GM19239 (cell line): Measurements from ENCODE around the gene CFDP1.
"Not testable (repeated sequence)": the region's sequence is repeated elsewhere in the genome, so short reads cannot be mapped to it uniquely, and the experiment has no call there.

ENCODE experiments used
- DNase-seq: peaks from one replicate; pipeline ENCODE4 v3.0.0; 2011; ENCODE audit warnings: low spot score; ENCODE audit not compliant: insufficient read length
- FAIRE-seq: peaks from 2 replicates; lab custom pipeline; 2011; peaks lifted over from hg19 to GRCh38; lab: Jason Lieb, UNC

The CFDP1 gene

DNA sequence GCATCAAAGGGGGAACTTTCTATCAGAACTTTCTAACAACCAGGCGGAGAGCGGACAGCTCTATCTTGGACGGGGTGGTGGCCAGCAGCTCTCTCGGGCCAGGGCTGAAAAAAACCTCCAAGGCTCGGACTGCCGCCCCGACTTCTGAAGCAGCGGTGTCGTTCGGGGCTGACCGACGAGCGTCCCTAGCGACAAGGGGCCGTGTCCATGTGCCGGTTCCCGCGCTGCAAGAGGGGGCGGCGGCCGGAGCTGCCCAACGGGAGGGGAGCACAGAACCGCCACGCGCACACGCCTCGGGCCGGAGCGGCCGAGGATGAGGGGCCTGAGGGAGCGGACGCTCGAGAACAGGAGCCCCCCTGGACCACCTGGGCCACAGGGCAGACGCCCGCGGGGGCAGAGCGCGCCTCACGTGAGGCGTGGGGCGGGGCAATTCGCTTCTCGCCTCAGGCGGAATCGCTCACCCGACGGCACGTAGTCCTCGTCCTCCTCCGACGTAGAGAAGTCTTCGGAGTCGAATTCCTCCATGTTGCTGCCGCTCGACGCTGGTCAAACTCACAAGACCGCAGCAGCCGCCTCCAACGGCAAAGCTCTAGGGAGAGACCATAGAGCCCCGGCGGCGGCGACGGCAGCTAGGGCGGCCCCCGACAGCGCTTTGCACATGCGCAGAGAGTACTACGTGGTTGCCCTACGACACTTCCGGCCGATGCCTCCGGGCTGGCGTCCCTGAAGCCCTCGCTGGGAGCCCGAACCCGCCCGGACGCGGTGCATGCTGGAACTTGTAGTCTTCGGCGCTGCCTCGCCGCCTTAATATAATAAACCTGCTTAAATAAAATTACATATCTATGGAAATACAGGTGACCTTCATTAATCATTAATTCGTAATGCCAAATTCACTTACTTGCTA, at the start of gene CFDP1:
Gene CFDP1, minus strand, starts transcription at position 676 of the 904 bp plus-strand sequence. Its CDS starts 151 bp downstream, at position 525.
- FAIRE-seq (peak; percentile 92), DNase-seq (peak; percentile 91)

DNA sequence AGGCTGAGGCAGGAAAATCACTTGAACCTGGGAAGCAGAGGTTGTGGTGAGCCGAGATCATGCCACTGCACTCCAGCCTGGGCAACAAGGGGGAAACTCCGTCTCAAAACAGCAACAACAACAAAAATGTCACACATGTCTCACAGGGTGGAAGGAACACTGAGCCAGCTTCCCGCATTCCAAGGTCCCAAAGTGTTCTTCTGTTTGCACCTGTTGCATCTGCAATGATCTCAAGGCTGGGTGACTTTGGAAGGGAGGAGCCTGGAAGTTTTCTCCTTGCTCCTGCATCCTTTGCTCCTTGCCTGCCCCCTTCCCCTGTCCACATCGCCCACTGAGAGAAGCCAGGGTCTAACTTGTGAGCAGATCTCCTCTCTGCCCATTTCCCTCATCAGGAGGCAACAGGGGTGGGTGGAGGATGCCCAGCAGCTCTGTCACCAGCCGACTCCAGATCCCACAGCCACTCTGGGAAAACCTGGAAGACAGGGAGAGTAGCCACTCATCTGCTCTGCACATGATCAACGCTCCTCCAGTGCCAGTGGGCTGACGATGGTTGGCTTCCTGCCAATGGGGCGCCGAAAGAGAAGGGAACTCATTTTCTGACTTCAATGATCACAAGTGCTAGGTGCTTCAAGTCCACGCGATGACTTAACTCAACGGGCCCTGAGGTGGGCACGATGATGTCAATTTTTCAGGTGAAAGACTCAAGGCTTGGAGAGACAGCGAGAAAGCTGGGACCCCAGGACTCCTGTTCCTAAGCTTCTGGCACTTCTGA, 49.3 kb upstream of the CFDP1 start:
- DNase-seq (no peak), FAIRE-seq (no peak)

DNA sequence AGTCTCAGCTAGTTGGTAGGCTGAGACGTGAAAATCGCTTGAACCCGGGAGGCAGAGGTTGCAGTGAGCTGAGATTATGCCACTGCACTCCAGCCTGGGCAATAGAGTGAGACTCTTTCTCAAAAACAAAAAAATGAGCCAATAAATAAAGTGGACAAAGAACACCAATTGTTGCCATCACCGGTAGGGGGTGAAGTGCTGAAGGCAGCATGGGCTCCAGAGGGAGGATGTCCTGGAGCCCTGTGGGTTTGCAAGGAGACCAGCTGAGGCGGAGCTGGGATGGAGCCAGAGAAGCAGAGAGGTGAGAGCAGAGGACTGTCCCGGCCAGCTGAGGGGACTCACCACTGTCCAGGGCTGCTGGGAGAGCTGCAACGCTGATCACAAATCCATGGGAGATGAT, 48.2 kb upstream of the CFDP1 start:
- FAIRE-seq (no peak), DNase-seq (no peak)

DNA sequence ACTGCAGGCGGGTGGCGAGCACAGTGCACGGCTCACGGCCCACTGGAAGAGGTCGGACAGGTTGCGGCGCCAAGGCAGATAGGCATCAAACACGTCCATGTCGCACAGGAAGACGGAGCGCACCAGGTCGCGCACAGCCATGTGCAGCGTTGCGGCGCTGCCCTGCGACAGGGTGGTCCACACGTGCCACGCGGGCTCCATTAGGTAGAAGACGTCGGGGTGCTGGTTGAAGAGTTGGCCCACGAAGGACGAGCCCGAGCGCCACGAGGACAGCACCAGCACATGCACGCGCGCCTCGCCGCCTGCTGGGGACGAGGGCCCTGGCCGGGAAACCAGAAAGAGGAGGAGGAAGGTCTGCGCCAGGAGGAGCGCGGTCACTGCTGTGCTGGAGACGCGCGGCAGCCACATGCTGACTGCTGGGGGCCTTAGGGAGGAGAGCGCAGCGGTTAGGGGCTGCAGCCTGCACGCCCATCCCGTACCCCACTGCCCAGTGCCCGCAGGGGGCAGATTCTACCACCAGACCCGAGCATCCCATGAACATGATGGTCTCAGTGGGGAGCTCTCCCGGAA, 46.2 kb upstream of the CFDP1 start:
- DNase-seq (no peak), FAIRE-seq (no peak)

DNA sequence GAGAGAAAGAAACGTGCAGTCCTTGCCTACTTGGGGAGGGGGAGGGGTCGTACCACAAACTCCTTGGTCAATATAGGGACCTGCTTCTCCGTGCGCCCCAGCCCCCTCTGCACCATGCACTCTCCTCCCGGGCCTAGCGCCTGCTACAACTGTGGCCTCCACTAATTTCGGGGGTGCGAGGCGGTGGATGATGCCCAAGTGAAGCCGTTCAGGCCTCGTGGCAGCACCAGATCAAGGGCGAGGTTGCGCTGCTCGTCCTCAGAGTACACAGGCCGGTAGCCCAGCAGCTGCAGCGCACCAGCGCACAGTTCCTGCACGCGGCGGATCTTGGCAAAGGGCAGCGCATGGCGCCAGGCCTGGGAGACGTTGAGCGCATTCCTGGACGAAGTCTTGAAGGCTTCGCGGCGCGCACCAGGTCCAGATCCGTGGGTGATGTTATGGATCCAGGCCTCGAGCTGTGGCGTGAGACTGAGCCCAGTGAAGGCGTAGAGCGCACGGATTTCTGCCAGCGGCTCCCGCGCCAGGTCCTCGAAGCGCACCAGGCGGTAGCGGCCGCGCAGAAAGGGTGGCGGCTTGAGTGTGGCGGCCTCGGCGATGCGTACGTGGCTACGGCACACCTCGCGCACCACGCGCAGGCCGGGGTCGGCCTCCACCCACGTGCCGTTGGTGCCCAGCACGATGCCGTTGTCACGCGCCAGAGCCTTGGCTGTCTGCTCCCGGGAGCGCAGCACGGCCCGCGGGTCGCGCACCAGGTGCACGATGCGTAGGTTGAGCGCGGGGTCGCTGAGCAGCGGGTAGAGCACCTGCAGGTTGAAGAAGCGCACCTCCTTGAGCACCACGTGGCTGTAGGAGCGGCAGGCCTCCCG, 45.4 kb upstream of the CFDP1 start:
- FAIRE-seq (no peak), DNase-seq (no peak)

DNA sequence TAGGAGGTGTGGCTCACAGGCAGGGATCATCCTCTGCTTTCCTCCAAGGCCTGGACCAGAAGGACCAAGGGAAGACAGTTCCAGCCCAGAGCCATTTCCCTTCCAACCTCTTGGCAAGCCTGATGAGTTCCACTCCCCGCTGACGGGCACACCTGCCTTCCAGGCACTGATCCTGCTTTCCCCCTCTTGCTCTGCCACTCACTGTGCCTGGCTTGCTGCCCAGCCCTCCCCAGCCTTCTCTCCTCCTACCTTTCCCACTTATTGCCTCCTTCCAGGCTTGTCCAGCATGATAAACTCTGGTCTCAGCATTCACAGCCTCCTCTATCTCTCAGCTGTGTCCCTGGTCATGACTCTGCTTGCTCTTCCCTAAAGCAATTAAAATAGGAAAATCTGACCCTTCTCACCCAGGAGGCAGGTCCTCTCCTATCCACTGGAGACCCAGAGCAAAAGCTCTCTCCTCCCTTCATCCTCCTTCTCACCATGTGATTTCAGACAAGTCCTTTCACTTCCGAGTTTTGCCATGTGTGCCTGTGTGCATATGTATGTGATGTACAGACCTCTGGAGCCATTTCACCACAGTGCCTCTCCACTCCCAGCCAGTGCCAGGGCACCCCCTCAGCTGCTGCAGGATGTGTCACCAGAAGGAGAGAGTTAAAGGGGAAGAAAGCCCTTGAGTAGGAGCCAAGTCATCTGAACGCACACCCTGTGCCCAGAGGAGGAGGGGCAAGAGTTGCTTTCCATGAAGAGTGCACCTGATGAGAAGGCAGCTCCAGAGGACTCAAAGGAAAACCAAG, 44.6 kb upstream of the CFDP1 start:
- DNase-seq (no peak), FAIRE-seq (no peak)

DNA sequence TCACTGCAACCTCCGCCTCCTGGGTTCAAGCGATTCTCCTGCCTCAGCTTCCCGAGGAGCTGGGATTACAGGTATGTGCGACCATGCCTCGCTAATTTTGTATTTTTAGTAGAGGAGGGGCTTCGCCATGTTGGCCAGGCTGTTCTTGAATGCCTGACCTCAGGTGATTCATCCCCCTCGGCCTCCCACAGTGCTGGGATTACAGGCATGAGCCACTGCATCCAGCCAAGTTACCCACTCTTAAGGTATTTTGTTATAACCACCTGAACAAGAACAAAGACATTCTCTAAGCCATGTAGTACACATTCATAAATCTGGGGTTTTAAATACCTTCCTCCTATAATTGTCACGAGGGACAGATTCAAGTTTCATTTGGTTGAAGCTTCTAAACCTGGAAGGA, 43.5 kb upstream of the CFDP1 start:
- FAIRE-seq (no peak), DNase-seq (no peak)

DNA sequence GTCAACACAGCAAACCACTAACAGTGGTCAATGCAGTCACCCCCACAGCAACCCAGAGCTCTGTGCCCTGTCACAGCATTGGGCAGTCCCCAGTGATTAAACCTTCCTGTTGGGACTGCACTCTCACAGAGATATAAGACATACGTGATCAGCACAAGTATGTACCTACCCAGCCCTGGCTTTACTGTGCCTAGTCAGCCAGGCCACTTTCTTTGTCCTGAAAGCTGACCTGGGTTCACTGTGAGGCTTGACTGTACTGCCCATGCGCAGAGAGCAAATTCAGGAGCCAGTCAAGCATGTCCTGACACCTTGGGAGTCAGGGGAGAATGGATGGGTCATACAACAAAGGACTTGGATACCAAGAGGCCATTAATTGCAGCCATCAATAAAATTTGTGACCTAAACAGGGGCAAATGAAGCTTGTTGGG, 42.1 kb upstream of the CFDP1 start:
- no peak for FAIRE-seq
- DNase-seq = no peak

DNA sequence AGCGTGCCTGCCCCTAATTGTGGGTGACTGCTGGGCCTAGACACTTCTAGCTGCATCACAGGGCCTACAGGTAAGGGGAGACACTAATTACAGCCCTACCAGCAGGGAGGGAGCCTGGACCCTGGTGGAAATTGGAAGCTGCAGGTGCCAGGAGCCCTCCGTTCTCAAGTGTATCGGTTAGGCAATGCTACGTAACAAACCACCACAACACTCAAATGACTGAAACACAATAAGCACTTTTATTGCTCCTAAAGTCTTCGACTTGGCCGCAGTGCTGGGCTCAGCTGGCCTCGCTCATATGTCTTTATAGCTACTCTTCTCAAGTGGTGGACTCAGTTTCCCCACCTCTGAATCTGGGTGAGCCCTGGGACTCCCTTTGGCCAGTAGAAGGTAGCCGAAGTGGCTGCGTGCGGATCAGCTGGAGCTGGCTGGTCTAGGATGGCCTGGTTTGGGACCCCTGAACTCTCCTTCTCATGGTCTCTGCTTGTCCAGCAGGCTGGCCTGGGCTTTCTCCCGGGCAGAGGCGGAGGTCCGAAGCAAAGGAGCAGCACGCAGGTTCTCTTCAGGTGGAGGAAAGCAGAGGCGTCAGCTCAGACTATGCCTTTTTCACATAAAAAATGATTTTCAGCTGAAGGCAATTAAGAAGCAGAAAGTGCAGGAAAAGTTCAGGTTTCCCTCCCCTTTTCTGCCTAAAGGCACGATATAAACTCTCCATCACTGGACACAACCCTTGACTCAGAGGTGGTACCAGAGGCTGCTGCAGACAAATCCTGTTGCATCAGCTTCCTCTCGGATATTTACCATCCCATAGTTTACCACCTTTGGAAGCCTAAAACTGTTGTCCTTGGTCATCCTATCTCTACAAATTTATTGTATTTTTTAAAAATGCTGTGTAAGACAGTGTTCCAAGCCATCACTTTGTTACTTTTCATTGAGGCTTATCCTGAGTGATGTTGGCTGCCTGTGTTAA, 39.9 kb upstream of the CFDP1 start:
- FAIRE-seq (no peak), DNase-seq (no peak)

DNA sequence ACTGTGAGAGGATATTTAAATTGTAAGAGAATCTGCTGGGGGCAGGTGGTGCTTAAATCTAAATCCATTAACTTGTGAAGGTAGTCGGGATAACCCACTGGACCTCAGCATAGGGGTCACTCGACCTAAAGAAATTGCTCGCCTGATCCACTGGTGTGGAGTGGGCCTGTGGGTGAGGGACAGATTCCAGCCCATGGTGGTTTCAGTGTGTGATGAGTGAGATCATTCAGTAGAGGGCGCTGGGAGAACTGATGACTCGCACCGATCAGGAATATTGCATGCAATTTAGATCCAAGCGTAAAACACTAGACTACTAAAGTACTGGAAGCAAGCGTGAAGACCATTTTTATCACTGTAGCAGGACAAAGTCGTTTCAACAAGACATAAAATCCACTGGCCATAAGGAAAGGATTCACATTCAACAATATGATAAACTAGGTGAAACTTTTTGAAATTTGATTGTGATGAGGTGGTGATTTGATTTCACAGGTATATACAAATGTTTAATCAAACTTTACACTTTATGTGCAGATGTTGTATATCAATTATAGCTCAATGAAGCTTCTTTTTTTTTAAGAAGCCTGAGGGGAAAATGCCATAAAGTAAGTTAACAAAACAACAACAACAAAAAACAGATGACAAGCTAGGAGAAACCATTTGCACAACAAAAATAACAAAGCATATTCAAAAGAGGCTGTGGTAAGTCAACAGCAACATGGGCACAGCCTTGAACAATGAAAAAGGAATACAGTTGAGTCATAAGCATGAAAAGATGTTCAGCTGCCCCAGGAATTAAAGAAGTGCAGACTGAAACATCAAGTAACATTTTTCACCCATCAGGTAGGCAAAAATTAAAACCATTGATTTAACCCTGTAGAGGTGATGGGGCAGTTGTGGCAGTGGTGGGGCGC, 38.7 kb upstream of the CFDP1 start:
- no peak for DNase-seq
- peak; percentile 87 for FAIRE-seq

DNA sequence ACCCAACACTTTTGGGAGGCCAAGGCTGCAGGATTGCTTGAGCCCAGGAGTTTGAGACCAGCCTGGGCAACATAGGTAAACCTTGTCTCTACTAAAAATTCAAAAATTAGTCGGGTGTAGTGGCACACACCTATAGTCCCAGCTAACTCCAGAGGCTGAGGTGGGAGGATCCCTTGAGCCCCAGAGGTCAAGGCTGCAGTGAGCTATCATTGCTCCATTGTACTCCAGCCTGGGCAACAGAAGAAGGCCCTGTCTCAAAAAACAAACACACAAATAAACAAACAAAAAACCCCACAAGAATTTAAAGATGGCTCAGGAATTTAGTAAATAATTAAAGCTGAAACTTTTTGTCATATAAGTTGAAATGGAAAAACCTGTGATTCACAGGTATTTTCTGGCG, 33.5 kb upstream of the CFDP1 start:
- no peak for FAIRE-seq
- no peak for DNase-seq

DNA sequence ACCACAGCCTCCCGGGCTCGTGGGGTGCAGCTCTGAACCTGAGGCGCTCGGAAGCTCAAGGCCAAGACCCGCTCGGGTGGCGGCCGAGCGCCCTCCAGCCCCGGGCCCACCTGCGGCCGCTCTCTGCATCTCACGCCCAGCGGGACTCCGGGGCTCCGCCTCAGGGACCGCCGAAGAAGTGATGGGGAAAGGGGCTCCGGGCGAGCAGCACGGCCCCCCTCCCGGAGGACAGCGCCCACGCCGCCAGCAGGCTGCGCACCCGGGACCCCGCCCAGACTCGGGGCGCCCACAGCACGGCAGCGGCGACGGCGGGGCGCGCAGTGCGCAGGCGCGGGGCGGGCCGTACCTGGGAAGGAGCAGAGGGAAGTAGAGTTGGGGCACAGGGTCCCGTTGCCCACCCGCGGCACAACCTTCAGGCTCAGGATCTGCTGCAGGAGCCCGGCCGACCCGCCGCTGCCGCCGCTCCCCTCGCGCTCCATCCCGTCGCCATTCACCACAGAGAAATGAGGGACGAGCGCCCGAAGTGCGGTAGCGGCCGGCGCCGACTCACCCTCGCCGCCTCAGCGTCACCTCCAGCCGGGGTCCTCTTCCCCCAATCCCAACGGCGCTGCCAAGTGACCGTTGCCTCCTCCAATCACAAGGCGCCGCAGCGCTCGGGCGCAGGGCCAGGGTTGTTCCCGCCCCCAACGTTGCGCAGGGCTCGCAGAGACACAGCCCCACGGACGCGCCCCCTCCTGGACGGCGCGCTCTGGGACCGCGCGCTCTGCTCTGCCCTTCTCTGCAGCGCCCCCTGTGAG, 31.0 kb upstream of the CFDP1 start, which contains the start of gene TMEM170A:
Gene TMEM170A, minus strand, starts transcription at position 568 of the 797 bp plus-strand sequence. Its CDS starts 89 bp downstream, at position 479.
- peak; percentile 94 for DNase-seq
- FAIRE-seq = peak; percentile 94

DNA sequence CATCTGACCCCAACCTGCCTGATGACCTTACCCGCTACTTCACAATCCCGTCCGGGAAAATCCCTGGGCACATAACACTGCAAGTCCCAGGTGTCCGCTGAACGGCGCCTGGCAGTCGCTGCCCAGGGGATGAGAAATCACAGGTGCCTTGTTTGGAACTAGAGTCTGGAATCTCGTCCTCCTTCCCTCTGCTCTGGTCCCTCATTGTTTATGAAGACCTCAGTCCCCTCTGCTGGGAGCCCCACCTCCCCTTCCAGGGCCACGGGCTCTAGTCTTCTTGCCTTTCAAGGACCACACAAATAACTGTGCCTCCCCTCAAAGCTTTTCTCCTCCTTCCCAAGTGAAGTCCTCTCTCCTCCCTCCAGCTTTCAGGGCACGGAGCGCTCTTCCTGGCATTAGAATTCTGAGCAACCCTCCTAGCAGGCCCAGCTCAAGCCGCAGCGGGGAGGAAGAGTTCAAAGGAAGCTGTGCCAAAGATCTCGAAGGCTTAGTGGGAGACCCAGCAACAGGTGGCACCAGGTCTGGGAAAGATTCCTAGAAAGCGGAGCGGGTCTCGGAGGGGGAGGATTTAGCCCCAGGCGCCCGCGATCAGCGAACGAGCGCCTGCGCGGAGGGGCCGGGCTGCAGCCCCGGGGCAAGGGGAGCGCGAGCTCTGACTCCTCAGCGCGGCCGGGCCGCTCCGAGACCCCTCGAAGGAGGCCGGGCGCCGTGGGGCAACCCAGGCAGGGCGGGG, 30.3 kb upstream of the CFDP1 start:
- DNase-seq = not testable (repeated sequence)
- FAIRE-seq = peak; percentile 72

DNA sequence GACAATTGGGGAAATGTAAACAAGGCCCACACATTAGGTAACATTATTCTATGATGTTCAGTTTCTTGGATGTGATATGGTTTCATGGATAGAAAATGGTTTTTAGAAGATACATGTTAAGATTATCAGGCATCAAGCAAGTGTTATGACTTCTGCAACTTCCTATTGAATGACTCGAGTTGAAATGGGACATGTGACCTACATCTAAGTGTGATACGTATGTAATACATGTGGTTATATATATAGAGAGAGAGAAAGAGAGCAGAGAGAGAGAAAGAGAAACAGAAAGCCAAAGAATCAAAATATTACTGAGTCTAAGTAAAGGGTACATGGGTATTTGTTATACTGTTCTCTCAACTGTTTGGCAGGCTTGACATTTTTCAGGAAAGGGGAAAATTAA, 29.5 kb upstream of the CFDP1 start:
- no peak for DNase-seq
- peak; percentile 23 for FAIRE-seq

DNA sequence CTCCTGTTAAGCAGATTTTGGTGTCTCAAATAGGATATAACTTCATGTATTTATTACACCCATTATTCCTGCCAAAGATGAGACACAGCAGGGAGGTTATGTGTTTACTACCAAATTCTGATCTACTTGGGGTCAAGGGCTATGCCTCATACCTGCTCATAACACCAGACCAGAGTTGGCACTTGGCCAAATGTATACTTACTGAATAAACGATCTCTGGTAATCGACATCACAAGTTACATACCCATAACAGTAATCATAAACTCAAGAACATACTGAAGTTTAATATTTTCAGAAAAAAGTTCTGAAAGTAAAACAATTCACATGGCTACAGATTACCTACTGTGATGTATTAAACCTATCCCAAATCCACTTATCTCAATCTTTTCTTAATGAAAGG, 28.3 kb upstream of the CFDP1 start:
- DNase-seq (no peak), FAIRE-seq (no peak)

DNA sequence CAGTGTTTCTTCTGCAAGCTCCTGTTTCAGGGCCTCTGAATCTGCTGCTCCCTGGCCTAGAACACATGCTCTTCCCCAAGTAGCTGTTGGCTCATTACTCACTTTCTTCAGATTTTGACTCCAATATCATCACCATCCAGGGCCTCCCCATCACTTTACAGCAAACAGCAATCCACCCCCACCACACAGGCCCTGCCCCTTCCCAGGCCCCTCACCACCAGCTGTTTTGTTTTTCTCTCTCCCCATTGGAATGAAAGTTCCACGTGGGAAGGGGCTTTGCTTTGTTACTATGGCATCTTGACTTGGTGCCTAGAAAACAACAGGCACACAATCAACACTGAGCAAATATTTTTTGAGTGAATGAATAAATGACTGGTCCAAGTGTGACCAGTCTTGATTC, 27.1 kb upstream of the CFDP1 start:
- no peak for FAIRE-seq
- no peak for DNase-seq
